Activated T-helper 1 cell treated with Interleukin-2 at 50 U/mL for 16 hours (primary cell): ENCODE data around the gene CEP72.
"Not testable (repeated sequence)": the region's sequence is repeated elsewhere in the genome, so short reads cannot be mapped to it uniquely, and the experiment has no call there.

ENCODE experiments used
- DNase-seq: peaks from one replicate; pipeline ENCODE4 v3.0.0-alpha.2; 2020; ENCODE audit warnings: low read depth

The CEP72 gene

GRCh38 chr5:684751-685216, 72.6 kb downstream of the CEP72 start:
- DNase-seq = no peak

DNA sequence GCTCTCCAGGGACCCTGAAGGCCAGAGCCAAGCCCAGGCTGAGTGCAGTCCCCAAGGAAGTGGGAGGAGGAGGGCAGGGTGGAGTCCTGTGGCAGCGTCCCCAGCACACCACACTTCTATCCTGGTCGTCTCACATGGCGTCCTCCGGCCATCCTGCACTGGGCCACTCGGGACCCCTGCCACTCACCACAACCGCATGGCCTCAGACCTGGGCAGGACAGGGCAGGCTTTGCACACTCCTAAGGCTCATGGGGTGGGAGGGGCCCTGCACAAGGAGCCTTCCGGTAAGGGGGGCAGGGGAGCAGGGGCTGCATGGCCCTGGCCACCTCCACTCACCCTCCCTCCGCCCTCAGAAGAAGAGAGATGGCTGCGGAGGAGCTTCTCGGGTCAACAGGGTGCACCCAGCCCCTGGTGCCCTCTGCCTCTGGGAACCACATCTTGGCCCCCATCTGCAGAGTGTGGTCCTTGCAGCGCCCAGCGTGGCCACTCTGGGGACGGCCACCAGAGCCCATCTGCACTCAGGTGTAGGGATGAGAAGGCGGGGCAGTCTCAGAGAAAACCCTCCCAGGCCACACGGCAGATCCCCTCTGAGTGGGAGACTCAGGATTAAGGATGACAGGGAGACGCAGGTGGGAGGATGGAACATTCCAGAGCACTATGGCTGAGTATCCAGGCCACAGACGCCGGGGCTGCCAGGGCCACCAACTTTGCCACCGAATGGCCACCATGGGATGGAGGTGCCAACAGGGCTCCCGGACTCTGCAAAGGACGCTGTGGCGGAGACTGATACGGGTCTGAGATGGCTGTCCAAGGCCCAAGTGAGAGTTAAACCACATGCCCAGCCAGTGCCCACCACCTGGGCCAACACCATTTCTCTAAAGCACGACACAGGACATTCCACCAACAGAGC, 73.4 kb downstream of the CEP72 start:
- no peak for DNase-seq

DNA sequence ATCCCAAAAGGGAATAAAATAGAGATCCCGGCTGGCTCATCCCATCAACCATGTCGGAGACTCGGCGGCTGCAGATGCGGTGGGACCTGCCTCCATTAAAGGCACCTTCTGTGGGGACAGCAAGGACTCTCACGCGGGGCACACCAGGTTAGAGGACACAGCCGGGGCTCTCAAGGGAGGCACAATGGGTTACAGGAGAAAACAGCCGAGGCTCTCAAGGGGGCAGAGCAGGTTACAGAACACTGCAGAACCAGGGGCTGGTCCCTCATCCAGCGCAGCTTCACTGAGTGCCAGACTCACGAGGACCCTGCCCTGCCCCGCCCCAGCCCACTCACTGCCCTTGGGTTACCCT, 74.0 kb downstream of the CEP72 start:
- DNase-seq = not testable (repeated sequence)

DNA sequence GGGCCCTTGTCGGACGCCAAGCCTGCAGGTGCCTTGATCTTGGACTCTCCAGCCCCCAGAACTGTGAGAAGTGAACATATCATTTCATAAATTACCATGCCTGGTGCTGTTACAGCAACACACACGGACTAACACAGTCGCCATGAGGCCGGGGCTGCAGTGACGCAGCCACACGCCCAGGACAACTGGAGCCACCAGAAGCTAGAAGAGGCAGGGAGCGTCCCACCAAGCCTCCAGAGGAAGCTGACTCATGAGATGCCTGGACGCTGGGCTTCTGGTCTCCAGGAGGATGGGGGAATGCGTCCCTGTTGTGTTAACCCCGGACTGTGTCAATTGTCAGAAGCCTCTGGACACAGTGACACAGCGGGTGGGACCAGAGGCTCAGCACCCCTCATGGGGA, 74.8 kb downstream of the CEP72 start:
- not testable (repeated sequence) for DNase-seq

DNA sequence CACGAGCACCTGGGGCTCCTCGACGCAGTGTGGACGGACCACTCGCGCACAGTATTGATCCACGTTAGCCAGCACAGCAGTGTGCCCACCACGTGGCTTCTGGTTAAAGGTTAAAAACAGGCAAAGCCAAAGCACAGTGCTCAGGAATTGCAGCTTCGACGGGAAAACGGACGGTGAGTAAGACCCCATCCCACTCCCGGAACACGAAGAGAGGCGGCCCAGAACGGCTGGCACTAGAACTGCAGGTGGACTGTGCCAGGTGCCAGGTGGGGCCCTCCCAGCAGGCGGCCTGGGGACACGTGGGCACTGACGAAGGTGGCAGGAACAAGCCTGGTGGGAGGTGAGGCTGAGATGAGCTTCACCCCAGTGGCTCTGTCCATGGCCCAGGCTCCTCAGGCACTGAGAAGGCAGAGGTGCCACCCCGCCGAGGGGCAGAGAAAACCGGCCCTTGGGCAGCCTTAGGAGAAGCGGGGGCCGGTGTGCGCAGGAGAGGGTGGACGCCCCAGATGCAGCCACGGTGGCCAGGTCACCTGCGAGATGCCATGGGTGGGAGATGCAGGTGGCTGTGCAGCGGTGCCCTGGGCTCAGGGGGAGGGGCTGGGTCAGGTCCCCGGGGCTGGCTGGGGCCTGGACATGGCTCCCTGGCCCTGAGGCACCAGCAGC, 76.3 kb downstream of the CEP72 start:
- DNase-seq = not testable (repeated sequence)

DNA sequence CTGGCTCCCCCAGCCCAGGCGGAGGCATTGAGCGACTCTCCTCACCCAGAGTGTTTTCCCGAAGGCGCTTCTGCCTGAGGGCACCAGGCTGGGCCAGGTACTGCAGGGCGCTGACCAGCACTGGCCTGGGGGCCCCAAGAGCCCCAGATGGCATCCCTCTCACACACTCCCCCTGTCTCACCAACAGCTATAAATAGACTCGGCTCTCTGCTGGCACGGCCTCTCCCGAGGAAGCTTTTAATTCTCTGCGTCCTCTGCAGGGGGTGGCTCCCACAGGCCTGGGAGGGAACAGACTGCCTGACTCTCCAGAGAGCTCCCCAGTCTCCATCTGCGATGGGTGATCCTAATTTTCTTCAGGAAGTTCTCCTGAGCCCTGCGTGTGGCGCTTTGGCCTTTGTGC, 78.2 kb downstream of the CEP72 start:
- not testable (repeated sequence) for DNase-seq

GRCh38 chr5:691049-691448, 78.9 kb downstream of the CEP72 start:
- DNase-seq = not testable (repeated sequence)

DNA sequence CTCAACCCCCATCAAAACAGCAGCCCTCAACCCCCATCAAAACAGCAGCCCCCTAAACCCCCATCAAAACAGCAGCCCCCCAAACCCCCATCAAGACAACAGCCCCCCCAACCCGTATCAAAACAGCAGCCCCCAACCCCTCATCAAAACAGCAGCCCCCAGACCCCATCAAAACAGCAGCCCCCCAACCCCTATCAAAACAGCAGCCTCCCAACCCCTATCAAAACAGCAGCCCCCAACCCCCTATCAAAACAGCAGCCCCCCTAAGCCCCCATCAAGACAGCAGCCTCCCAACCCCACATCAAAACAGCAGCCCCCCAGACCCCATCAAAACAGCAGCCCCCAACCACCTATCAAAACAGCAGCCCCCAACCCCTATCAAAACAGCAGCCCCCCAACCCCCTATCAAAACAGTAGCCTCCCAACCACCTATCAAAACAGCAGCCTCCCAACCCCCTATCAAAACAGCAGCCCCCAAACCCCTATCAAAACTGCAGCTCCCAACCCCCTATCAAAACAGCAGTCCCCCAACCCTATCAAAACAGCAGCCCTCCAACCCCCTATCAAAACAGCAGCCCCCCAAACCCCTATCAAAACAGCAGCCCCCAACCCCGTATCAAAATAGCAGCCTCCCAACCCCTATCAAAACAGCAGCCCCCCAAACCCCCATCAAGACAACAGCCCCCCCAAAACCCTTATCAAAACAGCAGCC, 79.8 kb downstream of the CEP72 start:
- DNase-seq = no peak

DNA sequence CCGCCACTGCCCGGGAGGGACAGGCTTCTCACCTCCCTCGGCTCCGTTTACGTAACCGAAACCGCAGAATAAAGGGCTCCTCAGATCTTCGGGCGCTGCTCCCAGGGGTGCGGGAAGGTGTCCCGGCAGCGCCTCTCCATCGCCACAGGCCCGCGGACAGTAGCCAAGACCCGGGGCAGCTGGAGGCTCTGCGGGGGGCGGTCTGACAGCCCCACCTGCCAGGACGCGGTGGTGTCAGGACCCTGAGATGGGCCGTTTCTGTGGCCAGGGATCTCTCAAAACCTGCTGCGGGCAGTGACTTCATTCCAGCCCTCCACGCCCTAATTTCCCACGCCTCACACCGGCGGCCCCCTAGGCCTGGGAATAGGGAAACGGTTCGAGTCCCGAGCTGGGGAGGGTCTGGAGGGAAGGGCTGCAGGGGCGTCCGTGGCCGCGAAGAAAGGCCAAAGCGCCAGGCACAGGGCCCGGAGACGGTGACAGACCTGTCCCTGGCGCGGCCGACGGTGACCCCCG, 80.4 kb downstream of the CEP72 start:
- not testable (repeated sequence) for DNase-seq

DNA sequence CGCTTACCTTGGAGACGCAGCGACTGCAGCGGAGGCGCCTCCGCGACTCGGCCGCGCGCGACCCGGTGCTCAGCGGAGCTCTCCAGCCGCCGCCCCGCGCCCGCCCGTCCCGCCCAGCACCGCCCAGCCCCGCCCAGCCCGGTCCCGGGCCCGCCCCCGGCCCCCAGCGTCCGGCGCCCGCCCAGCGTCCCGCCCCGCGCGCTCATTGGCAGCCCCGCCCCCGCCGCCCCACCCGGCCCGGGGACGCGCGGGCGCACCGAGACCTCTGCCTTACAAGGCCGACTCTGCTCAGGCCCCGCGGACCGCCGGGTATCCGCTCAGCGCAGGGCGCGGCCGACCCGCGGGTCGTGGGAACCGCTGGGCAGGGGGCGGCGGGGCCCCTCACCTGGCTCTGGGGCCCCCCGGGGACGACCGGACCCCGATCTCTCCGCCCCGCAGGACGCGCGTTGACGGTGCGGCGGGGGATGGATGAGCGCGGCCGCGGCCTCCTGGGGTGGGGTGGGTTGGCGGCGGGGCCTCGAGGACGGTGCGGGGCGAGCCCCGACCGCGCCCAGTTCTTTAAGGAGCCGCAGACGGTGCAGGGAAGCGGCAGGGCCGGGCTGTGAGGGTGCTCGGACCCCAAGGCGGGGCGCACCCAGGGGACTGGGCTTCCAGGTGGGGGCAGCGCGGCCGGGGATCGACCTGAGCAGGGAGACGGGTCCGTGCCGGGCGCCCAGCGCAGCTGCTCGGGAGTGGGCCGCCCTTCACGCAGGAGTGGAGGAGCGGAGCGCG, 81.3 kb downstream of the CEP72 start, which contains the start of gene TPPP:
Gene TPPP, minus strand, starts transcription at position 82 of the 771 bp plus-strand sequence. CDS start 15,292 bp downstream, outside the sequence.
- peak; percentile 70 for DNase-seq

- DNase-seq = not testable (repeated sequence)
Observed at GRCh38 chr5:694042-694431, 81.9 kb downstream of the CEP72 start.

DNA sequence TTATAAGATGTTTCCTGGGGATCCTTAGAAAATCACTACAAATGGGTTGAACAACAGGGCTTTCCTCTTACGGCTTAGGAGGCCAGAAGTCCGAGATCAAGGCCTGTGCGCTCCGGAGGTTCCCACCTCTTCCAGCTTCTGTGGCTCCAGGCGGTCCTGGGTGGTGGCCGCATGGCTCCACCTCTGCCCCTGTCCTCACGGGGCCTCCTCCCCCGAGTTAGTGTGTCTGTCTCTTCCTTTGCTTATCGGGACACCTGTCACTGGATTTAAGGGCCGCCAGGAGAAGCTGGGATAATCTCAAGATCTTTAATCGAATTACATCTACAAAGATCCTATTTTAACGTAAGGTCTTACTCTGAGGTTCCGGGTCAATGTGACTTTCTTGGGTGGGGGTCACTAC, 83.3 kb downstream of the CEP72 start:
- DNase-seq = not testable (repeated sequence)

DNA sequence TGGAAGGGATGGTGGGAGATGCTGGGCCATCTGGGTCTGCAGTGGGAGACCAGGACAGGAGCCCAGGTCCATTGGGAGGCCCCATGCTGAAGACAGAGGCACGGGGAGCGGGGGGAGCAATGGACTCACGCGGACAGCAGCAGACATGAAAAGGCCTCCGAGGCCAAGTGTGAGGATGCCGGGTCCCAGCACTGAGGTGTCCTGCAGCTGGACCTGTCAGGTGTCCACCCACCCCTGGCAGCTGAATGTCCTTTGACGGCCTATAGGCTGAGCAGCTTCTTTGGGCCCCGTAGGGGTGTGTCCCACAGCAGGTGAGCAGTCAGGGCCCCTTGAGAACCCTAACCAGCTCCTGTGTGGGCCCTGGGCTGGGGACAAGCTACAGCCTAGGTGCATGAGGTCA, 84.1 kb downstream of the CEP72 start:
- not testable (repeated sequence) for DNase-seq

GRCh38 chr5:696753-697702, 84.9 kb downstream of the CEP72 start:
- DNase-seq = not testable (repeated sequence)
